Lower leg skin (tissue), 3 donors: ENCODE results near the gene CA10.

Experiments used
- CTCF ChIP-seq, 3 donors: fragments of 450-650 bp; IDR thresholded peaks; one replicate each; pipeline ENCODE4 v1.5.1; 2016; ENCODE audit warnings: antibody characterized with exemption in 3 of 3, mild to moderate bottlenecking in 3 of 3, moderate library complexity in 2 of 3
- POLR2A ChIP-seq, 2 donors: fragments of 450-650 bp; IDR thresholded peaks; one replicate each; pipeline ENCODE4 v1.6.1; 2016 to 2017; ENCODE audit warnings: antibody characterized with exemption in 2 of 2, mild to moderate bottlenecking in 1 of 2, moderate library complexity in 1 of 2

DNA sequence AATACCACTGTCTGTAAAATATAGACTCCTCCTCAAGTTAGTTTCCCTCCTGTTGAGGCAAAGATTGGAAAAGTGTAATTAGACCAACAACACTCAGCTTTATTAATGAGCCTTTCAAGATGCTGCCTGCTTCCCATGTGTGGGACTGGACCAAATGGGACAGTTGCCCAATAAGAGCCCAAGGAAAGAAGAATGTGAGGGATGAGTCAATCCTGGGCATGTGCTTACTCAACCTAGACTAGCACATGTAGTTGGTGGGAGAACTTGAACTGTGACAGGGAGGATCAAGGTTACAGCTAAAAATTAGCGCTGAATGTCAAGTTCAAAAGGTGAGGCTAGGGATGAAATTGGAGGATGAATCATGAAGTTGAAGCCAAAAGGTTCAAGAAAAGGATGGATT, 435.5 kb downstream of the CA10 start:
- TF ChIP-seq CTCF (IDR thresholded peaks at IDR 0.05) (no peak), POLR2A (IDR thresholded peaks at IDR 0.05) (no peak)
